ENCODE data around the gene SEMA3D.
A peak's percentile ranks its signal among the peaks of the same experiment; 100 is the strongest.

The SEMA3D gene

DNA sequence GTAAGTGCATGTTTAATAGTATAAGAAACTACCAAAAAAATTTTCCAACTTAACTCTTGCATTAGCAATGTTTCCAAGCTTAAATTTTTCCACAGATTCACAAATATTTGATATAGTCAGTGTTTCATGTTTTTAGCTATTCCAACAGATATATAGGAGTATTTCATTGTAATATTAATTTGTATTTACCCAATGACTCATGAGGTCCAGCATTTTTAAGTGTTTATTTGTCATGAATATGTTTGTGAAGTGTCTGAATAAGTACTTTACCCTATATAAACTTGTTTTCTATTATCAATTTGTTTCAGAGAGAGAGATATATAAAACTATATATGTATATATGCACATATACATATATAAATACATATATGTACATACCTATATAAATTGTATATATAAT, 71.0 kb downstream of the SEMA3D start:
- TF ChIP-seq MYC (IDR thresholded peaks at IDR 0.05; ENCODE audit: low read depth, low read length) (no peak), POLR2A (IDR thresholded peaks at IDR 0.05; ENCODE audit: extremely low read depth, insufficient read length) (no peak)
- TF ChIP-seq, protein P1, sequence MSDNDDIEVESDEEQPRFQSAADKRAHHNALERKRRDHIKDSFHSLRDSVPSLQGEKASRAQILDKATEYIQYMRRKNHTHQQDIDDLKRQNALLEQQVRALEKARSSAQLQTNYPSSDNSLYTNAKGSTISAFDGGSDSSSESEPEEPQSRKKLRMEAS (IDR thresholded peaks at IDR 0.05; ENCODE audit: low read depth, low read length), result no peak
- TF ChIP-seq, protein P2, sequence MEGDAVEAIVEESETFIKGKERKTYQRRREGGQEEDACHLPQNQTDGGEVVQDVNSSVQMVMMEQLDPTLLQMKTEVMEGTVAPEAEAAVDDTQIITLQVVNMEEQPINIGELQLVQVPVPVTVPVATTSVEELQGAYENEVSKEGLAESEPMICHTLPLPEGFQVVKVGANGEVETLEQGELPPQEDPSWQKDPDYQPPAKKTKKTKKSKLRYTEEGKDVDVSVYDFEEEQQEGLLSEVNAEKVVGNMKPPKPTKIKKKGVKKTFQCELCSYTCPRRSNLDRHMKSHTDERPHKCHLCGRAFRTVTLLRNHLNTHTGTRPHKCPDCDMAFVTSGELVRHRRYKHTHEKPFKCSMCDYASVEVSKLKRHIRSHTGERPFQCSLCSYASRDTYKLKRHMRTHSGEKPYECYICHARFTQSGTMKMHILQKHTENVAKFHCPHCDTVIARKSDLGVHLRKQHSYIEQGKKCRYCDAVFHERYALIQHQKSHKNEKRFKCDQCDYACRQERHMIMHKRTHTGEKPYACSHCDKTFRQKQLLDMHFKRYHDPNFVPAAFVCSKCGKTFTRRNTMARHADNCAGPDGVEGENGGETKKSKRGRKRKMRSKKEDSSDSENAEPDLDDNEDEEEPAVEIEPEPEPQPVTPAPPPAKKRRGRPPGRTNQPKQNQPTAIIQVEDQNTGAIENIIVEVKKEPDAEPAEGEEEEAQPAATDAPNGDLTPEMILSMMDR (IDR thresholded peaks at IDR 0.05; ENCODE audit: low read depth, low read length), result no peak
- no peak overlapping the region for H3K4me3 ChIP-seq (ENCODE audit: low read depth, low read length)
- no peak for DNase-seq (ENCODE audit: low read depth)

DNA sequence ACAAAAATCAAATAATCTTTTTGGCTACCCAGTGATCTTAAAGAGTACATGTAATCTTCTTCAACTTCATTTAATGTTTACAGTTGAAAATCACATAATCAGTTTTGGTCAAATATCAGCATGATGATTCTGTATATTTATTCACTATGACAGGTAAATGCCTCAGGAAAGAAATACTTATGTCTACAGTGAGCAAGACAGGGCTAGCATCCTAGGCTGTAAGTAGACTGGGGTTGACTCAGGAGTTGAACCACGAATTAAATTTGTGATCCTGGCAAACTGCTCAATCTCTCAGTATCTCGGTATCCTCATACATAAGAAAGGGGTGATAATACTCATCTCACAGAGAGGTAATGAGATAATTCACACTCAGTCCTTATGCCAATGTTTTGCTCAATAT, 71.8 kb downstream of the SEMA3D start:
- no peak for DNase-seq (ENCODE audit: low read depth)
- TF ChIP-seq MYC (IDR thresholded peaks at IDR 0.05; ENCODE audit: low read depth, low read length) (no peak), POLR2A (IDR thresholded peaks at IDR 0.05; ENCODE audit: extremely low read depth, insufficient read length) (no peak)
- TF ChIP-seq, protein P1 (IDR thresholded peaks at IDR 0.05; ENCODE audit: low read depth, low read length), result no peak
- no peak overlapping the region for H3K4me3 ChIP-seq (ENCODE audit: low read depth, low read length)

DNA sequence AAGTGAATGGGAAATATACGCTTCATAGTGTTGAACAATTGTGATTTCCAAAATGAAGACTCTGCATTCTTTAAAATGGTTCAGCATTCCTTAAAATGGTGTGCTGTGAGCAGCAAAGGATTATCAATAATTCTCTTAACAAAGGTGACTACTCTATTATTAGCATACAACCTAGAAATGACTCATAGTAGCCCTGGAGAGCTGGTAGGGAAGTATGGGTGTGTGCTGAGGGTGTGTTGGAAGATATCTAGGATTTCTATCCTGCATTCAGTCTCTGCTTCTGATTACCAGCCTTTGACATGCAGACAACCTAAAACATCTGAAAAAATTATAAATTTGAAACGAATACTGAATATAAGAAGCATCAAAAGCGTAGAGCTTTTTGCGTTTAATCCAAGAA, 72.5 kb downstream of the SEMA3D start:
- H3K4me3 ChIP-seq (ENCODE audit: low read depth, low read length), result no peak overlapping the region
- TF ChIP-seq, protein P2 (IDR thresholded peaks at IDR 0.05; ENCODE audit: low read depth, low read length), result no peak
- TF ChIP-seq POLR2A (IDR thresholded peaks at IDR 0.05; ENCODE audit: extremely low read depth, insufficient read length) (no peak), MYC (IDR thresholded peaks at IDR 0.05; ENCODE audit: low read depth, low read length) (no peak)
- TF ChIP-seq, protein P1 (IDR thresholded peaks at IDR 0.05; ENCODE audit: low read depth, low read length), result no peak
- DNase-seq (ENCODE audit: low read depth), result no peak

DNA sequence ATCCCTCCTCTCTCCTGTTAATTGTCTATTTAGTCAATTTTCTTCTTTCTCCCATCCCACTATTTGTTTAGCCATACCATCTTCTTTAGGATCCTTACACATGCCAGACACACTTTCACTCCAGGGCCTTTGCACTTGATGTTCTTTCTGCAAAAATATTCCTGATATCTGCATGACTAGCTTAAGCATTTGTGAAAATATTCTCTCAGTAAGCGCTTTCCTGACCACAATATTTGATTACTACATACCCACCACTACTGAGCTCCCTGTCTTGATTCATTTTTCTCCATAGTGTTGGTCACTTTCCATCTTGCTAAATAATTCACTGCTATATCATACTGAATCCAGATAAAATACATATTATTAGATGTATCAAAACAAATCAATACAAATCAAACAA, 75.1 kb downstream of the SEMA3D start:
- DNase-seq (ENCODE audit: low read depth), result no peak
- H3K4me3 ChIP-seq (ENCODE audit: low read depth, low read length), result no peak overlapping the region
- no peak for TF ChIP-seq MYC (IDR thresholded peaks at IDR 0.05; ENCODE audit: low read depth, low read length)

DNA sequence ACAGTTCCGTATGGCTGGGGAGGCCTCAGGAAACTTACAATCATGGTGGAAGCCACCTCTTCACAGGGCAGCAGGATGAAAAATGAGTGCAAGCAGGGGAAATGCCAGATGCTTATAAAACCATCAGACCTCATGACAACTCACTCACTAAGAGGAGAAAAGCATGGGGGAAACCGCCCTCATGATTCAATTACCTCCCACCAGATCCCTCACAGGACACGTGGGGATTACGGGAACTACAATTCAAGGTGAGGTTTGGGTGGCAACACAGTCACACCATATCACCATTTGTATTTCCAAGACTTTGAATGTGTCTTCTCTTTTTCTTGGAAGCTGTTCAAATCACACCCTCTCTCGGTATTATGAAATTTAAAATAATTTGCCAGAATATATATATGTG, 80.1 kb downstream of the SEMA3D start:
- DNase-seq (ENCODE audit: low read depth), result no peak
- TF ChIP-seq POLR2A (IDR thresholded peaks at IDR 0.05; ENCODE audit: extremely low read depth, insufficient read length), result no peak
- TF ChIP-seq, protein P1 (IDR thresholded peaks at IDR 0.05; ENCODE audit: low read depth, low read length), result no peak
- TF ChIP-seq, protein P2 (IDR thresholded peaks at IDR 0.05; ENCODE audit: low read depth, low read length), result no peak
- TF ChIP-seq MYC (IDR thresholded peaks at IDR 0.05; ENCODE audit: low read depth, low read length), result no peak

DNA sequence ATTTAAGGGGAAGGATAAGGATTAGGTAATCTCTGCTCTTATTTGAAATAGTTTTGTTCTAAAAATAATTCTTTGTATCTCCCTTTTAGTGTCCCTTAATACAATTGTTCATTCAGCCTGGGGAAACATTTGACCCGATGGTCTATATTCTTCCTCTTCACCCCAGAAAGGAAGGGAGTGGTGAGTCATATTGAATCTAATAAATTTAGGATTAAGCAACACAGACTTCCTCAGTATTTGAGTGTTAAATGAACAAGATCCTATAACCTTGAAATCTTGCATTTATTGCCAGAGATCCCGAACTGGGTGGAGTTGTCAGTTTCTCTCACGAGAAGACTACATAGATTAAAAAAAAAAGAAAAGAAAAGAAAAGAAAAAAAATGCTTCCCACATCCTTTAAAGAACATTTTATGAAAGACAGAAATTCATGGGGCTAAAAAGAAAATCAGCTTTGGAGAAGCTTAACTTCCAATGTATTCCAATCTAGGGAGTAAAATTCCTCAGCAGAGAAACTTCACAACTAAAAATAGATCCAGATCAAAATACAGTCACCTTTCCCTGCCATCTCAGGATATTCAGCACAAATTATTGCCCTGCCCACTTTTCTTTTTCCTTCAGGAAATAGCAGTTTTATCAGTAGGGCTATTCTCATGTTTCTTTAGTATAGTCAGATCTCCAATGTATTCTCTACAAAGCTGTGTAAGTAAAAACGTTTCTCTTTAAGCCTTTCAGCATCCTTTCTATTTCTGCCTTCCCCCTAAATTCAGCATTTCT, 82.2 kb downstream of the SEMA3D start:
- peak; percentile 66 for DNase-seq (ENCODE audit: low read depth)
- no peak overlapping the region for H3K4me3 ChIP-seq (ENCODE audit: low read depth, low read length)
- TF ChIP-seq POLR2A (IDR thresholded peaks at IDR 0.05; ENCODE audit: extremely low read depth, insufficient read length) (no peak), MYC (IDR thresholded peaks at IDR 0.05; ENCODE audit: low read depth, low read length) (no peak)
- TF ChIP-seq, protein P1 (IDR thresholded peaks at IDR 0.05; ENCODE audit: low read depth, low read length), result no peak
- TF ChIP-seq, protein P2 (IDR thresholded peaks at IDR 0.05; ENCODE audit: low read depth, low read length), result no peak

More for the DNA sequence above, 80.1 kb downstream of the SEMA3D start:
- no peak overlapping the region for H3K4me3 ChIP-seq (ENCODE audit: low read depth, low read length)
